Neural cell (in vitro differentiated cells): ENCODE results near the gene NCK2. TPM values are rescaled to one million over a fixed set of nuclear protein-coding genes. Genes with fewer than 3 reads are reported as not detected.

Source experiments
- H2AFZ ChIP-seq: fragments of 200-600, 300-800 bp; sonication (generic), shearing (Covaris generic); 2 replicates; pipeline ENCODE4 v1.6.0; 2014; ENCODE audit warnings: low read depth, mild to moderate bottlenecking, antibody characterized with exemption, low read length, moderate library complexity
- H3F3A ChIP-seq: fragments of 200-600 bp; shearing (Covaris generic); 2 replicates; pipeline ENCODE4 v1.6.1; 2016; ENCODE audit warnings: mild to moderate bottlenecking, moderate library complexity, mixed read lengths, antibody characterized with exemption, low read length; ENCODE audit not compliant: insufficient read depth, poor library complexity, severe bottlenecking
- H3K27ac ChIP-seq: fragments of 200-600, 300-800 bp; sonication (generic), shearing (Covaris generic); 2 replicates; pipeline ENCODE4 v1.5.1; 2014; ENCODE audit warnings: mild to moderate bottlenecking, low read length, moderate library complexity
- H3K27me3 ChIP-seq: fragments of 300-800, 200-600 bp; sonication (generic), shearing (Covaris generic); 2 replicates; pipeline ENCODE4 v1.6.0; 2014; ENCODE audit warnings: mild to moderate bottlenecking, low read depth, low read length, moderate library complexity; ENCODE audit not compliant: insufficient read depth
- H3K36me3 ChIP-seq: fragments of 300-800, 200-600 bp; sonication (generic), shearing (Covaris generic); 2 replicates; pipeline ENCODE4 v1.5.1; 2014; ENCODE audit warnings: mild to moderate bottlenecking, antibody characterized with exemption, low read length, moderate library complexity; ENCODE audit not compliant: insufficient read depth
- H3K4me2 ChIP-seq: fragments of 300-800, 200-600 bp; sonication (generic), shearing (Covaris generic); 2 replicates; pipeline ENCODE4 v1.6.0; 2014; ENCODE audit warnings: mild to moderate bottlenecking, low read length
- H3K4me3 ChIP-seq: fragments of 300-800, 200-600 bp; sonication (generic), shearing (Covaris generic); 2 replicates; pipeline ENCODE4 v1.5.1; 2014; ENCODE audit warnings: mild to moderate bottlenecking, low read length, moderate library complexity
- H3K79me2 ChIP-seq: fragments of 200-600 bp; shearing (Covaris generic); replicated peaks from 2 replicates; pipeline ENCODE4 v1.6.0; 2014; ENCODE audit warnings: mild to moderate bottlenecking, low read length, moderate library complexity; ENCODE audit not compliant: insufficient read depth
- H3K9ac ChIP-seq: fragments of 300-800, 200-600 bp; sonication (generic), shearing (Covaris generic); 2 replicates; pipeline ENCODE4 v1.6.1; 2016; ENCODE audit warnings: mild to moderate bottlenecking, low read length, mixed read lengths
- H3K9me2 ChIP-seq: fragments of 200-600 bp; shearing (Covaris generic); 2 replicates; pipeline ENCODE4 v1.6.1; 2016; ENCODE audit warnings: mild to moderate bottlenecking, low read length, mixed read lengths; ENCODE audit not compliant: insufficient read depth
- H3K9me3 ChIP-seq: fragments of 200-600, 300-800 bp; sonication (generic), shearing (Covaris generic); 2 replicates; pipeline ENCODE4 v1.6.1; 2016; ENCODE audit warnings: mild to moderate bottlenecking, mixed run types, low read length, moderate library complexity, mixed read lengths
- H4K20me1 ChIP-seq: fragments of 200-600 bp; shearing (Covaris generic); 2 replicates; pipeline ENCODE4 v1.6.1; 2016; ENCODE audit warnings: mild to moderate bottlenecking, mixed run types; ENCODE audit not compliant: insufficient read depth
- CTCF ChIP-seq: fragments of 450-650 bp; IDR thresholded peaks from 2 replicates; pipeline ENCODE4 v1.5.1; 2014; ENCODE audit warnings: antibody characterized with exemption, mild to moderate bottlenecking, moderate library complexity; ENCODE audit not compliant: poor library complexity, severe bottlenecking
- EP300 ChIP-seq: fragments of 450-650 bp; conservative IDR thresholded peaks from 2 replicates; pipeline ENCODE4 v1.6.1; 2014; ENCODE audit warnings: antibody characterized with exemption, mild to moderate bottlenecking, moderate library complexity; ENCODE audit not compliant: poor library complexity, severe bottlenecking
- EZH2 ChIP-seq: fragments of 200-600, 300-800 bp; shearing (Covaris generic), sonication (generic); IDR thresholded peaks from 2 replicates; pipeline ENCODE4 v1.6.1; 2014; ENCODE audit warnings: antibody characterized with exemption, low read length, borderline replicate concordance, mild to moderate bottlenecking; ENCODE audit not compliant: insufficient read depth, poor library complexity, severe bottlenecking
- MXI1 ChIP-seq: fragments of 450-650 bp; conservative IDR thresholded peaks from 2 replicates; pipeline ENCODE4 v1.6.1; 2014; ENCODE audit warnings: antibody characterized with exemption, mild to moderate bottlenecking; ENCODE audit not compliant: poor library complexity, severe bottlenecking
- POLR2AphosphoS5 ChIP-seq: IDR thresholded peaks from 2 replicates; pipeline ENCODE4 v1.6.1; 2012
- RAD21 ChIP-seq: fragments of 450-650 bp; conservative IDR thresholded peaks from 2 replicates; pipeline ENCODE4 v1.6.1; 2014; ENCODE audit warnings: antibody characterized with exemption, mild to moderate bottlenecking, moderate library complexity
- REST ChIP-seq: IDR thresholded peaks from 2 replicates; pipeline ENCODE4 v1.6.1; 2012; ENCODE audit warnings: borderline replicate concordance
- SMC3 ChIP-seq: fragments of 450-650 bp; conservative IDR thresholded peaks from 2 replicates; pipeline ENCODE4 v1.6.1; 2014; ENCODE audit warnings: antibody characterized with exemption, mild to moderate bottlenecking, moderate library complexity; ENCODE audit not compliant: poor library complexity
- TAF1 ChIP-seq: IDR thresholded peaks from 2 replicates; pipeline ENCODE4 v1.6.1; 2012; ENCODE audit warnings: low read depth
- polyA plus RNA-seq: library from polyadenylated mRNA; depleted of rRNA; stranded (reverse); fragments of >200 nt; gene quantifications from 2 replicates; pipeline ENCODE4 v1.2.3, GENCODE V29; 2014

NCK2 gene
- polyA plus RNA-seq, 1 donor from 2014 or later = 49.4 TPM

- H3K4me2 ChIP-seq = no peak overlapping the region
- H3K9me3 ChIP-seq = no peaks in the 10 kb centered on the region
- TF ChIP-seq SMC3 = no peak
- no peak for TF ChIP-seq EZH2
- TF ChIP-seq MXI1 = no peak
- no peak for TF ChIP-seq RAD21
- TF ChIP-seq POLR2AphosphoS5 = no peak
- no peak for TF ChIP-seq EP300
- no peak for TF ChIP-seq REST
- TF ChIP-seq CTCF = no peak
- no peak for TF ChIP-seq TAF1
- H3K36me3 ChIP-seq = no peaks in the 10 kb centered on the region
- H3K27me3 ChIP-seq = no peaks in the 10 kb centered on the region
- H4K20me1 ChIP-seq = no peaks in the 10 kb centered on the region
- H3K27ac ChIP-seq = no peak overlapping the region
- no peaks in the 10 kb centered on the region for H3K79me2 ChIP-seq
- no peaks in the 10 kb centered on the region for H3K9me2 ChIP-seq
- H3K4me3 ChIP-seq = no peak overlapping the region
- no peak overlapping the region for H2AFZ ChIP-seq
- no peak overlapping the region for H3K9ac ChIP-seq
- no peaks in the 10 kb centered on the region for H3F3A ChIP-seq
Observed at GRCh38 chr2:105730170-105730569, 14.5 kb upstream of the NCK2 start.

- Histone ChIP-seq H3K36me3 (no peaks in the 10 kb centered on the region), H3F3A (no peaks in the 10 kb centered on the region), H3K9ac (no peak overlapping the region), H3K9me3 (no peaks in the 10 kb centered on the region), H3K27ac (no peak overlapping the region), H4K20me1 (no peaks in the 10 kb centered on the region), H3K79me2 (no peaks in the 10 kb centered on the region), H3K4me2 (no peak overlapping the region), H3K9me2 (no peaks in the 10 kb centered on the region), H2AFZ (no peak overlapping the region), H3K4me3 (no peak overlapping the region), H3K27me3 (no peaks in the 10 kb centered on the region)
- TF ChIP-seq RAD21 (no peak), POLR2AphosphoS5 (no peak), EP300 (no peak), REST (no peak), TAF1 (no peak), CTCF (no peak), MXI1 (no peak), EZH2 (no peak), SMC3 (no peak)
Observed at GRCh38 chr2:105731511-105731910, 13.2 kb upstream of the NCK2 start.
